ENCODE data around the gene CMTM1. TPM values are rescaled to one million over a fixed set of nuclear protein-coding genes. Genes with fewer than 3 reads are reported as not detected.

The CMTM1 gene
- total RNA-seq, 1 experiment from 2014 or later = 7.1 TPM

DNA sequence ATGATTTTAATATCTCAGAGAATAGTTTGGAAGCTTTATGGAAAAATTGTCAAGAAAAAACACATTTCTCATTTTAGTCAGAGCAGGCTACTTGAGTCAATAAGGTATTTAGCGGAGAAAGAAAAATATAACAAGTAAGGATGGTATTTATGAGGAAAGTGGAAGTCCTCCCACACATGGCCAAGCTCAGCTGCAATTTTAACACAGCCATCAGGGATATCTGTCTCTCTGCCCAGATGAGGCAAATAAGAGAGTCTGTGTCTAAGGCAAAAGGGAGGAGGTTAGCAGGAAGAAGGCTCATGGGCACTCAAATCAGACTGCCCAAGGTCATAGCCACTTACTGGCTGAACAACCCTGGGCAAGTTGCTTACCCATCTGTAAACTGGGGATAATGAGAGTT lies 7.8 kb downstream of the CMTM1 start:
- ChIA-PET CTCF (no interaction called here), POLR2A (no interaction called here)
- in situ Hi-C loops (cut with HindIII; ENCODE audit: low pct_unique_long_range_greater_than_20kb, low sequenced_read_pairs) (no loop called here), intact Hi-C loops (cut with micrococcal nuclease; ENCODE audit: unreplicated experiment) (no loop called here)
- no peaks in the 10 kb centered on the region; the same call in 1 of the 2 replicates for H3K4me1 ChIP-seq (ENCODE audit: control insufficient read depth, insufficient read depth, low read length)
- BruUV-seq (replicated peaks) = no TSS peak
- H3K27me3 ChIP-seq (ENCODE audit: control insufficient read depth, insufficient read depth, low read length) = no peaks in the 10 kb centered on the region
- ATAC-seq (no peak), DNase-seq (ENCODE audit: low read depth, low spot score) (no peak)
- no peaks in the 10 kb centered on the region for H3K9me3 ChIP-seq (ENCODE audit: control insufficient read depth, insufficient read depth, low read depth, low read length)
- no peaks in the 10 kb centered on the region for H3K36me3 ChIP-seq (ENCODE audit: control insufficient read depth, insufficient read depth, low read length)
- H3K27ac ChIP-seq (ENCODE audit: low read length) = no peak overlapping the region
- no peak overlapping the region for H3K4me3 ChIP-seq (ENCODE audit: low read depth in 2 of 2, low read length in 2 of 2)
- TF ChIP-seq SIN3A (IDR thresholded peaks at IDR 0.05; ENCODE audit: borderline replicate concordance, insufficient read depth, low read depth, low read length) = no peak
- no peak for TF ChIP-seq POLR2AphosphoS5 (IDR thresholded peaks at IDR 0.05; ENCODE audit: low read depth, low read length)
- TF ChIP-seq TCF7L2 (IDR thresholded peaks at IDR 0.05; ENCODE audit: low read depth, low read length) = no peak
- TF ChIP-seq, protein P1, sequence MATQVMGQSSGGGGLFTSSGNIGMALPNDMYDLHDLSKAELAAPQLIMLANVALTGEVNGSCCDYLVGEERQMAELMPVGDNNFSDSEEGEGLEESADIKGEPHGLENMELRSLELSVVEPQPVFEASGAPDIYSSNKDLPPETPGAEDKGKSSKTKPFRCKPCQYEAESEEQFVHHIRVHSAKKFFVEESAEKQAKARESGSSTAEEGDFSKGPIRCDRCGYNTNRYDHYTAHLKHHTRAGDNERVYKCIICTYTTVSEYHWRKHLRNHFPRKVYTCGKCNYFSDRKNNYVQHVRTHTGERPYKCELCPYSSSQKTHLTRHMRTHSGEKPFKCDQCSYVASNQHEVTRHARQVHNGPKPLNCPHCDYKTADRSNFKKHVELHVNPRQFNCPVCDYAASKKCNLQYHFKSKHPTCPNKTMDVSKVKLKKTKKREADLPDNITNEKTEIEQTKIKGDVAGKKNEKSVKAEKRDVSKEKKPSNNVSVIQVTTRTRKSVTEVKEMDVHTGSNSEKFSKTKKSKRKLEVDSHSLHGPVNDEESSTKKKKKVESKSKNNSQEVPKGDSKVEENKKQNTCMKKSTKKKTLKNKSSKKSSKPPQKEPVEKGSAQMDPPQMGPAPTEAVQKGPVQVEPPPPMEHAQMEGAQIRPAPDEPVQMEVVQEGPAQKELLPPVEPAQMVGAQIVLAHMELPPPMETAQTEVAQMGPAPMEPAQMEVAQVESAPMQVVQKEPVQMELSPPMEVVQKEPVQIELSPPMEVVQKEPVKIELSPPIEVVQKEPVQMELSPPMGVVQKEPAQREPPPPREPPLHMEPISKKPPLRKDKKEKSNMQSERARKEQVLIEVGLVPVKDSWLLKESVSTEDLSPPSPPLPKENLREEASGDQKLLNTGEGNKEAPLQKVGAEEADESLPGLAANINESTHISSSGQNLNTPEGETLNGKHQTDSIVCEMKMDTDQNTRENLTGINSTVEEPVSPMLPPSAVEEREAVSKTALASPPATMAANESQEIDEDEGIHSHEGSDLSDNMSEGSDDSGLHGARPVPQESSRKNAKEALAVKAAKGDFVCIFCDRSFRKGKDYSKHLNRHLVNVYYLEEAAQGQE (IDR thresholded peaks at IDR 0.05; ENCODE audit: insufficient read depth in 1 of 2, low read depth in 2 of 2, low read length in 1 of 2) = no peak
- TF ChIP-seq, protein P2, sequence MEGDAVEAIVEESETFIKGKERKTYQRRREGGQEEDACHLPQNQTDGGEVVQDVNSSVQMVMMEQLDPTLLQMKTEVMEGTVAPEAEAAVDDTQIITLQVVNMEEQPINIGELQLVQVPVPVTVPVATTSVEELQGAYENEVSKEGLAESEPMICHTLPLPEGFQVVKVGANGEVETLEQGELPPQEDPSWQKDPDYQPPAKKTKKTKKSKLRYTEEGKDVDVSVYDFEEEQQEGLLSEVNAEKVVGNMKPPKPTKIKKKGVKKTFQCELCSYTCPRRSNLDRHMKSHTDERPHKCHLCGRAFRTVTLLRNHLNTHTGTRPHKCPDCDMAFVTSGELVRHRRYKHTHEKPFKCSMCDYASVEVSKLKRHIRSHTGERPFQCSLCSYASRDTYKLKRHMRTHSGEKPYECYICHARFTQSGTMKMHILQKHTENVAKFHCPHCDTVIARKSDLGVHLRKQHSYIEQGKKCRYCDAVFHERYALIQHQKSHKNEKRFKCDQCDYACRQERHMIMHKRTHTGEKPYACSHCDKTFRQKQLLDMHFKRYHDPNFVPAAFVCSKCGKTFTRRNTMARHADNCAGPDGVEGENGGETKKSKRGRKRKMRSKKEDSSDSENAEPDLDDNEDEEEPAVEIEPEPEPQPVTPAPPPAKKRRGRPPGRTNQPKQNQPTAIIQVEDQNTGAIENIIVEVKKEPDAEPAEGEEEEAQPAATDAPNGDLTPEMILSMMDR (IDR thresholded peaks at IDR 0.05) = no peak

DNA sequence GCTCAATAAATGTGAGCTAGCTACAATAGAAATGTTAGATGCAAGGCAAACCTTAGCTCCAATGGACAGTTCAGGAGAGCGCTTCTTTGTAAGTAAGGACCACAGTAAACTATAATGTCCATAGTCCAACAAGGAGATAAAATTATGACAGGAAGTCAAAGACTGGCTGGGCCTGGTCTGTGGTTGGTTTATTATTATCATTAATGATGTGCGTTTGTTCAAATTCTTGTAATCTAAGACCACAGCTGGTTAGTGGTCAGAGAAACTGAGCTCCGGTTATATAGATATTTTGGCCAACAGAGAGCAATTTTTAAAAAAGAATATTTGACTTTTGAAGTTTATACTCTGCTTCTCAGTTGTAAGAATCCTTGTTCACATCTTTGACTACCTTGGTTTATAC lies 8.3 kb downstream of the CMTM1 start:
- Histone ChIP-seq H3K36me3 (ENCODE audit: control insufficient read depth, insufficient read depth, low read length) (no peaks in the 10 kb centered on the region), H3K9me3 (ENCODE audit: control insufficient read depth, insufficient read depth, low read depth, low read length) (no peaks in the 10 kb centered on the region), H3K4me3 (ENCODE audit: low read depth in 2 of 2, low read length in 2 of 2) (no peak overlapping the region), H3K4me1 (ENCODE audit: control insufficient read depth, insufficient read depth, low read length) (no peaks in the 10 kb centered on the region; the same call in 1 of the 2 replicates), H3K27ac (ENCODE audit: low read length) (no peak overlapping the region), H3K27me3 (ENCODE audit: control insufficient read depth, insufficient read depth, low read length) (no peaks in the 10 kb centered on the region)
- no TSS peak for BruUV-seq (replicated peaks)
- CTCF ChIA-PET = no interaction called here
- in situ Hi-C loops (cut with HindIII; ENCODE audit: low pct_unique_long_range_greater_than_20kb, low sequenced_read_pairs) = no loop called here
- POLR2A ChIA-PET = no interaction called here
- TF ChIP-seq, protein P2 (IDR thresholded peaks at IDR 0.05) = no peak
- TF ChIP-seq TCF7L2 (IDR thresholded peaks at IDR 0.05; ENCODE audit: low read depth, low read length) (no peak), SIN3A (IDR thresholded peaks at IDR 0.05; ENCODE audit: borderline replicate concordance, insufficient read depth, low read depth, low read length) (no peak), POLR2AphosphoS5 (IDR thresholded peaks at IDR 0.05; ENCODE audit: low read depth, low read length) (no peak)
- TF ChIP-seq, protein P1 (IDR thresholded peaks at IDR 0.05; ENCODE audit: insufficient read depth in 1 of 2, low read depth in 2 of 2, low read length in 1 of 2) = no peak
- DNase-seq (ENCODE audit: low read depth, low spot score) (no peak), ATAC-seq (no peak)
- intact Hi-C loops (cut with micrococcal nuclease; ENCODE audit: unreplicated experiment) = no loop called here

Data from Panc1 (cell line).